ENCODE results near the gene CCDC167.

The CCDC167 gene

DNA sequence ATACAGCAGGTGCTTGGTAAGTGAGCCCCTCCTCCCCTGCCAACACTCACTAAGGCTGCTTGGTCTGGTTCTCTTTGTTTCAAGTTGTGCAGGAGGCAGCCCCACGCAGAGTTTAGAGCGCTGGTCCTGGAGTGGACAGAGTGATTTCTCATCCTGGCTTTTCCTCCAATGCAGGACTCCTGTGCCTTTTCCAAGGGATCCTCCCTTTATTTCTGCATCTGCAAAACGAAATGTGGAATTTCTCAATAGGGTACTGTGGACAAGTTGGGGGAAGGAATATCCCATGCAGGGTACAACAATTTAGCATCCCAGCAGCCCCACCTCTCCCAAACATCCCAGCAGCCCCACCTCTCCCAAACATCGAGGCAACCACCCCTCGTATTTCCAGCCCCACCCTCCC lies 30.6 kb upstream of the CCDC167 start:
- FAIRE-seq = no peak
- DNase-seq (ENCODE audit: low spot score) = peak; percentile 28

DNA sequence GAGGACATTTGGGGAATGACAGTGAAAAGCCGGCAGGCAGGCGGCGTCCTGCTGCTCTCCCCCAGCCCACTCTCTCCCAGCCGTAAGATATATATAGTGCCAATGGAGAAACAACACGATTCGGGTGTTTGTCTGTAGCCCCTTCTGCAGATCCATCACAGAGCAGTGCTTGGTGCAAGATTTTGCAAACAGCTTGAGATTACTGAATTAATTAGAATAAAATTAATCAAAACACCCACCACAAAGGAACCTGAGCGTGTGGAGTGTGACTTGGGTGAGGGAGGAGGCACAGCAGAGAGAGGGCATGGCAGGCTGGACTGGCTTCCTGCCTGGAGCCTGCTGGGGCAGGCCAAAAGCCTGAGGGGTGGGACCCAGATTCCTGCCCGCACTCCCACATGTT lies 28.8 kb upstream of the CCDC167 start:
- DNase-seq (ENCODE audit: low spot score) = no peak
- no peak for FAIRE-seq

DNA sequence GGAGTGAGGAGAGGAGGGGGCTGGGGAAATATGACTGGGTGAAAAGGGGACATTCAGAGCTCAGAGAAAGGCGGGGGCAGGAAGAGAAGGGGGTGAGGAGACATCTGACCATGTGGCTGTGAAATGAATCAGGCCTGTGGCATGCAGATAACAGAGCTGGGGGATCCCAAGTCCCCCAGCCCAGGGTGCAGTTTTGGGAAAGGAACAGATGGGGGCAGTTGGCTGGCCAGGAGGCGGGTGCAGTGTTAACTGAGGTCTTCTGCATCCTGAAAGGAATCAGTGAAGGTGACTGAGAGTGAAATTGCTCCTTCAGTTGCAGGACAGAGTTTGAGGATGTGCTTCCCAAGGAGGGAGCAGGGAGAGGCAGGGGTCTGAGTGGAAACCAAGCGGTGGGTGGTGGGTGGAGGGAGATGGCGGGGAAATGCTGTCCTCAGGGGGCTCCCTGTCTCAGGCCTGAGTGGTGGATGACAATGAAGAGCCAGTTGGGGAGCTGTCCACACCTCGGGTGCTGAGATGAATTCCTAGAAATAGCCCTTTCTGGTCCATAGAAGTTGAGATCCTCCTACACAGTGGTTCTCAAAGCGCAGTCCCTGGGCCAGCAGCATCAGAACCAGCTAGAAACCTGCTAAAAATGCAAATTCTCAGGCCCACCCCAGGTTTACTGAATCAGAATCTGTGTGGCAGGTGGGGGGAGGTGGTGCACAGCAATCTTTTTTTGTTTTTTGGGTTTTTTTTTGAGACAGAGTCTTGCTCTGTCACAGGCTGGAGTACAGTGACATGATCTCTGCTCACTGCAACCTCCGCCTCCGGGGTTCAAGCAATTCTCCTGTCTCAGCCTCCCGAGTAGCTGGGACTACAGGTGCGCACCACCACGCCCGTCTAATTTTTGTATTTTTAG lies 26.0 kb upstream of the CCDC167 start:
- no peak for FAIRE-seq
- peak; percentile 59 for DNase-seq (ENCODE audit: low spot score)

DNA sequence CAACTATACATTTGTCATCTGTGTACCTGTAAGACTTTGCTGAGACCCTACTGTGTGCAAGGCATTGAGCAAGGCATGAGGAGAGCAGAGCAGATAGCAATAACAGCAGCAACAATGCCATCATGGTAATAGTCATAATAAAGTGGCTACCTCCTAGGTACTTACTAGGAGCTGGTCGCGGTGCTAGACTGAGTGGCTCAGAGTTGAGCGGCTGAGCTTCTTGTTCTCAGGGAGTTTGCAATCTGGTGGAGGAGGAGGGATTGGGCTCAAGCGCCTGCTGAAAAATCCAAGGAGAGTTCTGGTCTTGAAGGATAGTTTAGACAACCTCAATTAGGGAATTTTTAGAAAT lies 25.3 kb upstream of the CCDC167 start:
- FAIRE-seq = no peak
- DNase-seq (ENCODE audit: low spot score) = no peak

DNA sequence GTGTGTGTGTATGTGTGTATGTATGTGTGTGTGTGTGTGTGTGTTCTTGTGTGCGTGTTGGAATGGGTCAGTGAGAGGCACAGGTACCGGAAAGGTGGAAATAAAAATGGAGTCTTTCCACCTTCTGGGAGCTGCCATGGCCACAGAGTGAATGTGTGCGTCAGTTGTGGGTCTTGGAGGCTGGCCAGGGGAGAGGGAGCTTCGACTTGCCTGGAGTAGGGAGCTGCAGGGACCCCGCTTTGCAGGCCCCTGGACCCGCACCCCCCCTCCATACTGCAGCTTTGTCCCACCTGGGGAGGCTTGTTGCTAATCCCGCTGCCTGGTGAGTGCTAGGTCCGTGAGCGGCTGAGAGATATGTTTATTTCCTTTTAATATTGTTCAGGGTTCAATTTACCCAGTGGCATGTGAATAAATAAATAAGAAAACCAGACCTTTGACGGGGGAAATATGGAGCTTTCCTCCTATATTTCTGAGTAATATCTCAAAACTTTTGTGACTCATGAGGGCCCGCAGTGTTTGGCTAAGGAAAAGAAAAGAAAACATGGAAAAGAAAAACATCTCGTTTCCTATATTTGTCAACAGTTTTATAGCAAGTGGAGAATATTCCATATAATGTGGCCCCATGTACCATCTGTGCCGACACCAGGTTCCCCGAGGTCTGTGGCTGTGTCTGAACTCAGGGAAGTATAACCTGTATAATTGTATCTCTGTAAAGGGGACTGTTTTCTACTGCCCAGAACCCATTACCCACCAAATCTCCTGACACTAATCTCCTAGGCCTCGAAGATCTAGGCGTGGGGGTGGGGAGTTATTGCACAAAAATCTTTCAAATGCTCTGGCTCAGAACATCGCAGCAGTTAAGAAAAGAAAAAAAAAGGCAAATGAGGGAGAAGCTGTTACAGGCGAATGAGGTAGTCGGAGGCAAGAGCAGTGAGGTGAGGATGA lies 24.6 kb upstream of the CCDC167 start:
- peak; percentile 41 for DNase-seq (ENCODE audit: low spot score)

DNA sequence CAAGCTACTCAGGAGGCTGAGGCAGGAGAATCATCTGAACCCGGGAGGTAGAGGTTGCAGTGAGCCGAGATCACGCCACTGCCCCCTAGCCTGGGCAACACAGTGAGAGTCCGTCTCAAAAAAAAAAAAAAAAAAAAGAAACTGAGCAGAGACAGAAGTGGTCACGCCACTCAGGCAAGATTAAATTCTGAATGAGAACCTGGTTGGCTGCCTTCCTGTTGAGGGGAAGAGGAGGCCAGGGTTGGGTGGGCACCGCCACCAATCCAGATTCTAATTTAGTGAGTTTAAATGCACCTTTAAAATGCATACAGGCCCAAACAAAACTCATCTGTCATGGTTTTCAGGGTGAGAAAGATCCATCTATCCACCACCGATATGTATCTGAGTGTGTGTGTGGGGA lies 23.7 kb upstream of the CCDC167 start:
- DNase-seq (ENCODE audit: low spot score) (no peak), FAIRE-seq (no peak)

More for the DNA sequence above, 24.6 kb upstream of the CCDC167 start:
- FAIRE-seq = no peak

DNA sequence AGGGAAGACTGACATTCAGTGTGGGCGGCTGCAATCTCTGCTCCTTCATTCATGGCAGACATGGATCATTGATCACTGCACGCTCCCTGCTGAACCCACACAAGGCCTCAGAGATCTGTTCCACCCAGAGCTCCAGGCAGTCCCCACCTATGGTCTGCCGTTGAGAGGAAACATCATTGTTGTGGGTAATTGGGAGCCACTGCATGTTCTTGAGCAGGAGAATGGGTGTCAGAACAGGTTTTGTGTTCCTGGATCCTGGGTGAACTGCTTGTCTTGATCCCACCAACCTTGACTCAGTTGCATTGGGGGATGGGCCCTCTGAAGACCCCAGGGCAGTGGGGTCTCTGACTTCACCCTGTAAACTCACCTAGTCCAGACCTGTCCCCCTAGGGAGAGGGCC lies 23.1 kb upstream of the CCDC167 start:
- no peak for FAIRE-seq

DNA sequence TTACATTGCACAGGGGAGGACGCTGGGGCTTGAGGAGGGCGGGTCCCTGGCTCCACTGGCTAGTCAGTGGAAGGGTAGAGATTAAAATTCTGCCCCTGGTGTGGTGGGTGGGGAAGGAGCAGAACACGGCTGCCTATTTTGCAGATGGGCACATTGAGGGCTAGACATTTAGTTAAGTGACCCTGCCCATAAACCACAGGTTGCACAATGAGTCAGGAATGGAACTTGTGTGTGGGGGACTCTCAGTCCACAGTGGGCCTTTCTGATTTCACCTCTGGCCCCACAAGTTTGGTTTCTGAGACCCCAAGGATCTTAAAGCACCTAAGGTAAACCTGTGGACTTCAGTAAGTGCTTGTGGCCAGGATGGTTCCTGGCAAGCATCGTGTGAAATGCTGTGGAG lies 22.0 kb upstream of the CCDC167 start:
- FAIRE-seq (no peak), DNase-seq (ENCODE audit: low spot score) (no peak)

More for the DNA sequence above, 23.1 kb upstream of the CCDC167 start:
- DNase-seq (ENCODE audit: low spot score) = no peak

DNA sequence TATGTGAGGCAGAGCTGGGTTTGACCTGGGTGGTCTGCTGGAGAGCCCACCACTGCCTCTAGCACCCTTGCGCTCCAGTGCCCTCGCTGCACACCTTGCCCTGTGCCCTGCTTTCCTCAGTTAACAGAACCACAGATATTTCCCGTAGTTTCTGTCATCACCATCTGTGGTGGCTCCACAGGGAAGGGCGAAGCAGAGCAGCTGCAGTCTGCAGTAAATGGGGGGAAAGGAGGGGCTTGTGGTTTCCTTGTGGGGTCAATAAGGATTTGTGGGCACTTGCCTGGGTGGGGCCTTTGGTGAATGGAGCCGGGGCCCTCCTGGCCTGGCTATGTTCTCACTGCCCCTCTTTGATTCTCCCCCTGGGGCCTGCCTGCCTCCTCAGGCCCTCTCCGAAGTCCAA lies 21.2 kb upstream of the CCDC167 start:
- no peak for FAIRE-seq
- no peak for DNase-seq (ENCODE audit: low spot score)

DNA sequence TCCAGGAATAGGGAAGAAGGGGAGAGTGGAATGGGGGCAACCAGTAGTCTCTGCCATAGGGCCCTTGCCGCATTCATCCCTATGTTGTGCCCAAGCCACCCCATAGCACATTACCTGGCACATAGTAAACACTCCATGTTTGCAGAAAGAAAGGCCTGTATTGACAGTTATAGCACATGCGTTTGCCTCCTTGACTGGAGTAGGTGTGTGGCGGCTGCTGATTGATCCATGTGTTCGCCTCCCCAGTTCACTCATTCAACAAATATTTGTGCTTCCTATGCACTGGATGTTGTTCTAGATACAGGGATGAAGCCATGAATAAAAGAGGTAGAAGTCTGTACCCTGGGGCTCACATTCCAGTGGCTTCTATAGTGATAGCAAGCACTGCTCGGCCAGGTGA lies 19.8 kb upstream of the CCDC167 start:
- DNase-seq (ENCODE audit: low spot score) (no peak), FAIRE-seq (no peak)

DNA sequence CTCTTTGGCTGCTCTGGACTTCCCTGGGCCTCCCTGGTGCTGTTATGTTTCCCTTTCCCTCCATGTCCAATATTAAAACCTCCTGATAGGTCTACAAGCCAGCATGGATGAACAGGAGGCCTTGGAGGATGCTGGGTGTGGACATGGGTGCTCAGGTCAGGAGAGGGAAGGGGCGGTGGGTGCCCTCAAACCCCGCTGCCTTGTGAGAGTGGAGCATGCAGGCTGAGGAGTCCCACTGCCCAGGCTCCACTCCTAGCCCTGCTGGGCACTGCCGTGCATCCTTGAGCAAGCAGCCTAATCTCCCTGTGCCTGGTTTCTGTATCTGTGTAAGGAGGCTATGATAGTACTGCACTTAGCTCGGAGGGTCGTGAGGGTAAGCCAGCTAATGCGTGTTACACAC lies 18.4 kb upstream of the CCDC167 start:
- no peak for FAIRE-seq

DNA sequence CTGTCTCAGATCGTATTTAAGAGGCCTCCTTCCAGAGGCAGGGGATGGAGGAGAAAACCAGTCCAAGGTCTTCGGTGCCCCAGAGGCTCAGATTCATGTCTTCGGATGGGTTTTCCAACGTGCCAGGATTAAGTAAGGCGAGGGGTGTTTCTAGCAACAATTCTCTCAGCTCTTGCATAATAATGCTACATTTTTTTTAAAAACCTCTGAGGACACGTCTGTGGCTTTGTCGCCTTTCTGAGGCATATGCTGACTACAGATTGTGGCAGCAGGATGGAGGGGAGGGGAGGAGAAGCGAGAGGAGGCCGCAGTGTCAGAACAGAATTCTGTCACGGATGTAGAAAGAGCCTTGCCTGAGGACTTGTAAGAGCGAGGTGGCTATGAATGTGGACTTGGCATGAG lies 17.7 kb upstream of the CCDC167 start:
- no peak for FAIRE-seq

More for the DNA sequence above, 18.4 kb upstream of the CCDC167 start:
- no peak for DNase-seq (ENCODE audit: low spot score)

DNA sequence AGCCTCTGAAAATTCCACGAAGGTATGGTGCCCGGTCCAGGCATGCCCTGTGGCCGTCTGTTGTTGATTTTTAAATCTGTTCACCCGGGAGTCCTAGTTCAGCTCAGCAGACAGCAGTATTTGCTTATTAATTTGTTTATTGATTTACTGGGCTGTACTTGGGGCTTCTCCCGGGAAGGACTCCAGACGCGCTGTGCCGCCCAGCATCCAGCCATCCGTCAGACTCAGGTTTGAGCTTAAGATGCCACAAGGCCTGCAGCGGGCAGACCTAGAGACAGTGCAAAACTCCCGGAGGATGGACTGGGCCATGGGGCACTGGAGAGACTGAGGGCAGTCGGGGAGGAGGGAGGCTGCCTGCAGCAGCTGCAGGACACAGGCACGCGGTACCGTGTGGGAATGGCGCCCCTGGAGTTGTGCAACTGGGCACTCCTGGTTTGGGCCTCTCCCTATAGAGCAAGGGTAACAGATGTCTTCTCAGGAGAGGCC lies 17.3 kb upstream of the CCDC167 start:
- no peak for FAIRE-seq
- no peak for DNase-seq (ENCODE audit: low spot score)

More for the DNA sequence above, 17.7 kb upstream of the CCDC167 start:
- no peak for DNase-seq (ENCODE audit: low spot score)

DNA sequence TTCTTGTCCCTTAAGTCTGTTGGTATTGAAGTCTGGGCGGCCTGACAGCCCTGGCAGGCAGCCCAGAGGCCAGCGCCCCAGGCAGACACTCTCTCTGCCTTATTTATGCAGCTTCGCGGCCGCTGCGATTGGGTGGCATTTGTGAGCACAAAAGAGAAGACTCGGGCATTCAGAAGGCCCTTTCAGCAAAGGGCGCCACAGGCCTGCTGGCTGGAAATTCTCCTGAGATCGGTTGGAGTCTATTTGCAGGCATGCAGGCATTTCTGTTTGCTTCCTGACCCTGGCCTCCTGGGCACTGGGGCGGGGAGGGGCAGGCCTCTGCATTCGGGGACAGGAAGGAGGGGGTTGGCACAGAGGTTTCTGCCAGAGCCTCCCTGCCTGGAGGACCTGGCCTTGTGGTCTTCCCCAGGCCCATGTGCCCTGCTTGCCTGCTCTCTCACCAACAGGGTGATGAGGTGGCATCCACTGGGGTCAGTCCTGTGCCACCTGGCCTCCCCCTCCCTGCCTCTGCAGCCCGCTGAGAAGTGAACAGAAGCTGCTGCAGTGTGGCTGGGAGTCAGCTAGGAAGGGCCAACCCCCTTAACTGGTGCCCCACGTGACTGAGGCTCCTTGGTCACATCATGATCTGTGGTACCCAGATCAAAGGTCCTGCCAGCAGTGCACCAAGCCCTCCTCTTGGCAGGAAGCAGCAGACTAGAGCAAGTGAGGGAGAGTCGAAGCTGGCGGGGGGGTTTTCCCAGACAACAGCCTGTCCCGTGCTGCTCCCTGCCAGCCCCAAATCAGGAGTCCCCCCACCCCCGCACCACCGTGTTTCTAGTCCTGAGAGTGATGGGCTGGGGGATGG lies 16.6 kb upstream of the CCDC167 start:
- peak; percentile 48 for DNase-seq (ENCODE audit: low spot score)
- peak; percentile 77 for FAIRE-seq

DNA sequence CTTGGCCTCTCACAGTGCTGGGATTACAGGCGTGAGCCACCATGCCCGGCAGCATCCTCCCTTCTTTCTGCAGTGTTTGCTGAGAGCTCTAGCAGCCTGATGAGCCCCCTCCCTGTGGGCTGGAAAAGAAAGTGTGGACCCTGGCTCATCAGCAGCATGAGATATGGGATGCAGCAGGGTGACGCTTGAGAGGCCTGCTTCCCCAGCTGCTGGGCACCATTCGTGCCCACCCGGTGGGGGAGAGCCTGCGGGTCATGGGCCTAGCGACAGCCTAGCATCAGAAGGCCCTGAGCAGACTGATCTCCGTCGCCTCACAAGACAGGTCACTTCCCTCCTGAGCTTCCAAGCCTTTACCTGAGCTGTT lies 16.0 kb upstream of the CCDC167 start:
- FAIRE-seq (no peak), DNase-seq (ENCODE audit: low spot score) (no peak)

DNA sequence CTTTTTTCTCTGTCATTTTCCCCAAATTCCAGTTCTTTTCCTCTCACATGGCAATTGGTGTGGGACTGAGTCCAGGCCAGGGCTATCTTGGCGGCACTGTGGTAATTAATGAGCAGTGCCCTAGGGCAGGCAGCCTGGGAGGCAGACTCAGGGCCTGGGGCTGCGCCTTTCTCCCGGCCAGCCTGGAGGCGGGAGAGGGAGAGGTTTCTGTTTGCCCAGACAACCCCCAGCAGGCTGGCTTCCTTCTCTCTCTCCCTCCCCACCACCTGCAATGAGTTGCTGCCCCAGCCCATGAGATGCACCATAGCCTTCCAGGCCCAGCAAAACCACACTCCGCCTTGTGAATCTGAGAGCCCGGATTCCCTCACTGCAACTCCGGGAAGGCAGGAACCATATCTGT lies 15.1 kb upstream of the CCDC167 start:
- FAIRE-seq = no peak

DNA sequence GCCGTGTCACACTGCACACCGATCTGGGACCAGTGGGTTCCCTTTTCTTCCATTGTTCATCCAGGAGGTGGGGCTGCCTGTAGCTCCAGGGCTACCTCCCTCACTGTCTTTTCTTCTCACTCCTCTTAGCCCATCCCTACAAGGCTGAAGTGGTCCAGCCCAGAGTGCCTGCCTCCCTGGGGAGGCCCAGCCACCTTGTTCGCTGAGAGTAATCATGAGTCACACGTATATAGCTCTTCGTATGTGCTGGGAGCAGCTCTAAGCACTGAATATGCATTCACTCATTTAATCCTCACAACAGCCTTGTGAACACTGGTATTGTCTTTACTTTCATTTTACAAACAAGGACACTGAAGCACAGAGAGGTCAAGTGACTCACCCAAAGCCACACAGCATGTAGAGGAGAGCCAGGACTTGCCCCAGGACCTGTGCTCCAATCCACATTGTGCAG lies 14.7 kb upstream of the CCDC167 start:
- DNase-seq (ENCODE audit: low spot score) = no peak
- FAIRE-seq = peak; percentile 53

More for the DNA sequence above, 15.1 kb upstream of the CCDC167 start:
- no peak for DNase-seq (ENCODE audit: low spot score)

DNA sequence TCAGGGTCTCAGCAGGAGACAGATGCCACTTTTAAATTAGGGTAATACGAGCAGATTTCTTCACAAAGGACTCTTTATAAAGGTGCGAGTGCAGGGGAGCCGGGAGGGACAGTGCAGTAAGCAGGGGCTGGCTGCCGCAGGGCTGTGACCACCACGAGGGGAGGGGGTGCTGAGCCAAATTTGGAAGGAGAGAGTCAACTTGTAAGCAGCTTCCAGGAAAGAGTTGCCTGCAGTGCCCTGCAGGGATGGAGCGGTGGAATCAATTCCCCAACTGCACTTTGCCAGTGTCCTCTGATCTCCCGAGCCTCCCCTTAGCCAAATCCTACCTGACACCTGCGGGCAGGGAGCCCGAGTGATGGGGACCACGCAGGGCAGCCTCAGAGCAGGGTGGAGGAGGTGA lies 13.9 kb upstream of the CCDC167 start:
- FAIRE-seq (no peak), DNase-seq (ENCODE audit: low spot score) (no peak)

DNA sequence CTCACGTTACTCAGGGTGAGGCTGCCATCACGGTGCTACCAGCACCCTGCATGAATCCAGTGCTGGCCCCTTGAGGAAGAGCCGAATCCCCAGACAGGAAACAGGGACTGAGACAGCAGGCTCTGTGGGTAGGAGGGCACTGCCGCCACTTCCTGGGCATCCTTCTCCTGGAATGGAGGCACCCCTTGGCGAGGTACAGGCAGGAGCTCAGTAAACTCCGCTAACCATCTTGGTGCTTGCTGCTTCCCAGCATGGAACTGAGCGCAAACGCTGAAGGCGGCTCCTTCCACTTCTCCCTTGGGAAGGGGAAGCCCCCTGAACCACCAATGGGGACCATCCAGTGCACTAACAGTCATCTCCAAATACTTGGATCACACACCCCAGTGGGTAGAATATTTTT lies 13.5 kb upstream of the CCDC167 start:
- FAIRE-seq = no peak

DNA sequence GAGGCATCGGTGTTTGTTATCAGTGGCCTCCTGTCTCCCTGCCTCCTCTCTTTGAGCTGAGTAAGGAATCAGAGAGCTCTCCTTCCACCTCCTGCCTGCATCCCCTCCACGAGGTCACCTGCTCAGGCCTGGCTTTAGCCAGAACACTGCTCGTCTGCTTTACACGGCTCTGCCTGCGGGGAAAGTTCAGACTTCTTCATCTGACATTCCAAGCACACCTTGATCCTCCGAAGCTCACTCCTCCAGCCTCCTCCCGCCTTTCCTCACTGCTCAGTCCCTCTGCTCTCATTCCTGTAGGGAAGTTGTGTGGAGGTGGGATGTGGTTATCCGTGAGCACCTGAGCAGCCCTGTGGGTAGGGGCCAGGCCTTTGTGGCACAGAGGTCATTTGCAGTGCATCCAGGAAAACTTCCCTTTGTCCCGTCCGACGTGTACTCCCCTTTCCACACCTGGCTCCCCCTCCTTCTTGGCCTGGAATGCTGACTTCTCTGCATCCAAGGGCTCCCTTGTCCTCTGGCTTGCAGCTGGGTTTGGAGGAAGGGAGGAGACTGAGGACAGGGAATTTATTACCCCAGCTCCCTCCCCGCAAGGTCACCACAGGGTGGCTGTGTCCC lies 12.8 kb upstream of the CCDC167 start:
- DNase-seq (ENCODE audit: low spot score) = no peak
- no peak for FAIRE-seq

More for the DNA sequence above, 13.5 kb upstream of the CCDC167 start:
- no peak for DNase-seq (ENCODE audit: low spot score)

All from urothelium cell line (cell line).